ENCODE results near the gene GAB2. TPM values are rescaled to one million over a fixed set of nuclear protein-coding genes. Genes with fewer than 3 reads are reported as not detected.

GAB2 gene
- total RNA-seq, 1 donor from 2014 or later, result 10.9 TPM

- H3K4me1 Mint-ChIP-seq (ENCODE audit: low read depth), result peaks cover 10% of the 10 kb centered on the region
- H3K36me3 Mint-ChIP-seq (ENCODE audit: low read depth), result no peaks in the 10 kb centered on the region
- DNase-seq (ENCODE audit: low spot score), result no peak
- no peak overlapping the region for H3K4me3 Mint-ChIP-seq (ENCODE audit: unreplicated experiment)
- TF ChIP-seq CTCF (IDR thresholded peaks at IDR 0.05), result no peak
- no peak overlapping the region for H3K27ac Mint-ChIP-seq (ENCODE audit: unreplicated experiment)
- H3K9me3 Mint-ChIP-seq (ENCODE audit: low read depth), result no peaks in the 10 kb centered on the region
- H3K27me3 Mint-ChIP-seq (ENCODE audit: low read depth), result no peaks in the 10 kb centered on the region
Observed at GRCh38 chr11:78327945-78328344, 89.7 kb downstream of the GAB2 start.

GRCh38 chr11:78325274-78325781, 92.3 kb downstream of the GAB2 start:
- H3K36me3 Mint-ChIP-seq (ENCODE audit: low read depth), result no peaks in the 10 kb centered on the region
- no peak for TF ChIP-seq CTCF (IDR thresholded peaks at IDR 0.05)
- no peak overlapping the region for H3K4me3 Mint-ChIP-seq (ENCODE audit: unreplicated experiment)
- H3K4me1 Mint-ChIP-seq (ENCODE audit: low read depth), result no peaks in the 10 kb centered on the region
- DNase-seq (ENCODE audit: low spot score), result no peak
- no peaks in the 10 kb centered on the region for H3K9me3 Mint-ChIP-seq (ENCODE audit: low read depth)
- H3K27ac Mint-ChIP-seq (ENCODE audit: unreplicated experiment), result no peak overlapping the region
- H3K27me3 Mint-ChIP-seq (ENCODE audit: low read depth), result no peaks in the 10 kb centered on the region

GRCh38 chr11:78323363-78323762, 94.3 kb downstream of the GAB2 start:
- Mint-ChIP-seq H3K4me3 (ENCODE audit: unreplicated experiment) (no peak overlapping the region), H3K9me3 (ENCODE audit: low read depth) (no peaks in the 10 kb centered on the region), H3K27me3 (ENCODE audit: low read depth) (no peaks in the 10 kb centered on the region), H3K27ac (ENCODE audit: unreplicated experiment) (no peak overlapping the region), H3K4me1 (ENCODE audit: low read depth) (peaks cover 16% of the 10 kb centered on the region), H3K36me3 (ENCODE audit: low read depth) (no peaks in the 10 kb centered on the region)
- DNase-seq (ENCODE audit: low spot score), result no peak
- no peak for TF ChIP-seq CTCF (IDR thresholded peaks at IDR 0.05)

GRCh38 chr11:78319453-78319955, 98.1 kb downstream of the GAB2 start:
- H3K27ac Mint-ChIP-seq (ENCODE audit: unreplicated experiment), result peak overlapping the region; percentile 66
- no peak for TF ChIP-seq CTCF (IDR thresholded peaks at IDR 0.05)
- no peak overlapping the region for H3K4me3 Mint-ChIP-seq (ENCODE audit: unreplicated experiment)
- peaks cover 28% of the 10 kb centered on the region for H3K4me1 Mint-ChIP-seq (ENCODE audit: low read depth)
- no peaks in the 10 kb centered on the region for H3K36me3 Mint-ChIP-seq (ENCODE audit: low read depth)
- no peaks in the 10 kb centered on the region for H3K27me3 Mint-ChIP-seq (ENCODE audit: low read depth)
- no peaks in the 10 kb centered on the region for H3K9me3 Mint-ChIP-seq (ENCODE audit: low read depth)
- DNase-seq (ENCODE audit: low spot score), result no peak

GRCh38 chr11:78318321-78319114, 99.1 kb downstream of the GAB2 start:
- peaks cover 32% of the 10 kb centered on the region for H3K4me1 Mint-ChIP-seq (ENCODE audit: low read depth)
- TF ChIP-seq CTCF (IDR thresholded peaks at IDR 0.05), result no peak
- no peaks in the 10 kb centered on the region for H3K36me3 Mint-ChIP-seq (ENCODE audit: low read depth)
- H3K27me3 Mint-ChIP-seq (ENCODE audit: low read depth), result no peaks in the 10 kb centered on the region
- no peaks in the 10 kb centered on the region for H3K9me3 Mint-ChIP-seq (ENCODE audit: low read depth)
- peak overlapping the region; percentile 9 for H3K27ac Mint-ChIP-seq (ENCODE audit: unreplicated experiment)
- no peak overlapping the region for H3K4me3 Mint-ChIP-seq (ENCODE audit: unreplicated experiment)
- no peak for DNase-seq (ENCODE audit: low spot score)

All from chondrocyte (in vitro differentiated cells).